NCI-H2081 (cell line): Measurements from ENCODE around the gene IFT22.
A peak's percentile ranks its signal among the peaks of the same experiment; 100 is the strongest.
"Not testable (repeated sequence)": the region's sequence is repeated elsewhere in the genome, so short reads cannot be mapped to it uniquely, and the experiment has no call there.

ENCODE experiments used
- DNase-seq, 2 experiments: peaks; one replicate each; lab custom pipeline; 2025; lab: John Stamatoyannopoulos, UW

The IFT22 gene

GRCh38 chr7:101308245-101309085, 13.1 kb downstream of the IFT22 start:
- DNase-seq = peak; percentile 14 to 26

DNA sequence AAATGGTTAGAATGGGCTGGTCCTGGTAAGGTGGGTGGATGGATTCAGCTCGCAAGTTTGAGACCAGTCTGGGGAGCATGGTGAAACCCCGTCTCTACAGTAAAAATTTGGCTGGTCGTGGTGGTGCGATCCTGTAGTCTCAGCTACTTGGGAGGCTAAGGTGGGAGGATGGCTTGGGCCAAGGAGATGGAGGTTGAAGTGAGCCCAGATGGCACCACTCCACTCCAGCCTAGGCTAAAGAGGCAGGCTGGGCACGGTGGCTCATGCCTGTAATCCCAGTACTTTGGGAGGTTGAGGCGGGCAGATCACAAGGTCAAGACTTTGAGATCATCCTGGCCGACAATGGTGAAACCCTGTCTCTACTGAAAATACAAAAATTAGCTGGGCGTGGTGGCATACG, 15.3 kb downstream of the IFT22 start:
- DNase-seq = no peak

DNA sequence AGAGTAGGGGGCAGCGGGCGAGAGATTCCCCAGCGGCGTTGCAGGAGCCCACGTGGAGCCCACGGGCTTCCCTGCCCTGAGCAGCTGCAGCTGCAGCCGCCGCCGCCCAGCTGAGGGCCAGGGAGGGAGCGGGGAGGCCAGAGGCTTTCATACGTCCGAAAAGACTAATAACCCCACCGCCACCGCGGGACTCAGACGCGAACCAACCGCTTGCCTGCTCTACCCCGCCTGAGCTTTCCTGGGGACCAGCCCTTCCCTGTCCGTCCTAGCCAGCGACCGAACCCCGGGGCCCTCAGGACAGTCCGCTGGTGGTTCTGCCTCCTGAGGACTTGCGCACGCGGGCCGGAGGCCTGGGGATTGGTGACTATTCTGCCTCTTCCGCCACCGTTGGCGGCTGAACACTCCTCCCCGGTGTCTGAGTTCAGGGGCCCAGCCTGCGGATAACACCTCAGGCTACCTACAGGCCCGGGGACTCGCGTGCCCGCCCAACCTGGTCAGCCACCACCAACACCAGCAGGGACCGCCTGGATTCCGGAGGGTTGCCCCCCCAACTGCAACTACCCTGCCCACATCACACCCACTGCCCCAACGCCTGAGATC, 18.4 kb downstream of the IFT22 start:
- no peak for DNase-seq

- no peak for DNase-seq
These were observed 18.9 kb downstream of the IFT22 start for GRCh38 chr7:101302641-101303101.

GRCh38 chr7:101300465-101301376, 20.9 kb downstream of the IFT22 start:
- no peak for DNase-seq

GRCh38 chr7:101299511-101300464, 21.8 kb downstream of the IFT22 start:
- no peak for DNase-seq

DNA sequence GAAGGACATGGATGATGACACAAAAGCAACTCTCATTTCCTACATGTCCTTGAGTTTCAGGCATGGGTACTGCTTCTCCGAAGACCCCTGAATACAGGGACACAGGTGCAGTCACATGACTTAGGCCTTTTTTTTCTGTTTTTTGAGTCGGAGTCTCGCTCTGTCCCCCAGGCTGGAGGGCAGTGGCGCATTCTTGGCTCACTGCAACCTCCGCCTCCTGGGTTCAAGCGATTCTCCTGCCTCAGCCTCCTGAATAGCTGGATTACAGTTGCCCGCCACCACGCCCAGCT, 26.8 kb downstream of the IFT22 start:
- DNase-seq = no peak

GRCh38 chr7:101294039-101294831, 27.4 kb downstream of the IFT22 start:
- no peak for DNase-seq

DNA sequence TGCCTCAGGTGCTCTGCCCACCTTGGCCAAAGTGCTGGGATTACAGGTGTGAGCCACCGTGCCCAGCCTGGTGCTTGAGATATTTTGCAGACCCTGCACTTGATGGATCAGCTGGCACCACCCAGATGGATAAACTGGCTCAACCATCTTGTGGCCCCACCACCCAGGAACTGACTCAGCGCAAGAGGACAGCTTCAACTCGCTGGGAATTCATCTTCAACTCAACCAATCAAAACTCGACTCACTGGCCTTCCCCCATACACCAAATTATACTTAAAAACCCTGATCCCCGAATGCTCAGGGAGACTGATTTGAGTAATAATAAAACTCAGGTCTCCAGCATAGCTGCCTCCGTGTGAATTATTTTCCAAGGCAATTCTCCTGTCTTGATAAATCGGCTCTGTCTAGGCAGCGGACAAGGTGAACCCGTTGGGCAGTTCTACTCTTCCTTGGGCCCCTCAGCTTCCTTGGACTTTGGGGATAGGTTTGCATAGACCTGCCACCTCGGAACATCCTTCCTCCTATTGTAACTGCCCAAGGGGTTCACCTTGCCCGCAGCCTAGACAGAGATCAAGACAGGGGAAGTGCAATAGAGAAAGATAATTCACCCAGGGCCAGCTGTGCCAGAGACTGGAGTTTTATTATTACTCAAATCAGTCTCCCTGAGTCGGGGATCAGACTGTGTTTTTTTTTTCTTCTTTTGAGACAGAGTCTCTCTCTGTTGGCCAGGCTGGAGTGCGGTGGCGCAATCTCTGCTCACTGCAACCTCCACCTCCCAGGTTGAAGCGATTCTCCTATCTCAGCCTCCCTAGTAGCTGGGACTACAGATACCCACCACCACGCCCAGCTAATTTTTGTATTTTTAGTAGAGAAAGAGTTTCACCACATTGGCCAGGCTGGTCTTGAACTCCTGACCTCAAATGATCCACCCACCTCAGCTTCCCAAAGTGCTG, 28.3 kb downstream of the IFT22 start:
- not testable (repeated sequence) for DNase-seq

DNA sequence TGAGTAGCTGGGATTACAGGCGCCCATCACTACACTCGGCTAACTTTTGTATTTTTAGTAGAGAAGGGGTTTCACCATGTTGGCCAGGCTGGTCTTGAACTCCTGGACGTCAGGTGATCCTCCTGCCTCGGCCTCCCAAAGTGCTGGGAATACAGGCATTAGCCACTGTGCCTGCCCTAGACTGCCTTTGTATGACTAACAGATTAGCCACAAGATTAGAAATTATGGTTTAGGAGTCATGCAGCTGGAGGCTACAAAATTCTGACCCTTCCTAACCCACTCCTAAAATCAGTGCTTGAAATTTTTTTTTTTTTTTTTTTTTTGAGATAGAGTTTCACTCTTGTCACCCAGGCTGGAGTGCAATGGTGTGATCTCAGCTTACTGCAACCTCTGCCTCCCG, 29.0 kb downstream of the IFT22 start:
- not testable (repeated sequence) for DNase-seq

- DNase-seq = peak; percentile 51 to 62
These were observed 31.2 kb downstream of the IFT22 start for GRCh38 chr7:101290186-101291037.

- not testable (repeated sequence) for DNase-seq
These were observed 31.9 kb downstream of the IFT22 start for GRCh38 chr7:101289687-101290086.

DNA sequence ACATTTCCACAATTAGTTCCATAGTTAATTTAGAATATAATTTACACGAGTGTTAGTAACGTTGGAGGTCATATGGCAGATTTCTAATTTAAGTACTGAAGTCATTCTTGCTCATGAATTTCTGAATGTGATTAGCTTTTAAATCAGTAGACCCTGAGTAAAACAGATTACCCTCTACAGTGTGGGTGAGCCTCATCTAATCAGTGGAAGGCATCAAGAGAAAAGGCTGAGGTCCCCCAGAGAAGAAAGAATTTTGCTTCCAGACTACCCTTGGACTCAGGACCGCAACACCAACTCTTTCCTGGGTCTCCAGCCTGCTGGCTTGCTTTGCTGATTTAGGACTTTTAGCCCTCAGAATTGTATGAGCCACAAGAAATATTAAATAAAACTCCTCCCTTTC, 33.2 kb downstream of the IFT22 start:
- DNase-seq = no peak

GRCh38 chr7:101287032-101287431, 34.6 kb downstream of the IFT22 start:
- DNase-seq = no peak

- not testable (repeated sequence) for DNase-seq
These were observed 35.7 kb downstream of the IFT22 start for GRCh38 chr7:101285880-101286279.

DNA sequence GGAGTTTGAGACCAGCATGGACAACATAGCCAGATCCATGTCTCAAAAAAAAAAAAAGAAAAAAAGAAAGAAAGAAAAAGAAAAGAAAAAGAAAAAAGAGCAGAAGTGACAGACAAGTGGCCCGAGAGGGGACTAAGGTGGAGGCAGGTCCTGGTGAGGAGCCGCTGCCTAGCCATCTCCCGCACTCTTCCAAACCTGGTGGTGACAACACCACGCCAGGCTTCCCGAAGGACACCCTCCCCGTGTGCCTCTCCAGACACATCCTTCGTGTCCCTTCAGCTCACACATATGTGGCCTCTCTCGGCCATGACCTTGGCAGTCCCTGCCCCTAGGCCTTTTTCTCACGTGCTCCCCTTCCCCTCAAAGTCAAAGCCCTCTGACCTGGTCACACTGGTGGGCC, 36.4 kb downstream of the IFT22 start:
- no peak for DNase-seq

DNA sequence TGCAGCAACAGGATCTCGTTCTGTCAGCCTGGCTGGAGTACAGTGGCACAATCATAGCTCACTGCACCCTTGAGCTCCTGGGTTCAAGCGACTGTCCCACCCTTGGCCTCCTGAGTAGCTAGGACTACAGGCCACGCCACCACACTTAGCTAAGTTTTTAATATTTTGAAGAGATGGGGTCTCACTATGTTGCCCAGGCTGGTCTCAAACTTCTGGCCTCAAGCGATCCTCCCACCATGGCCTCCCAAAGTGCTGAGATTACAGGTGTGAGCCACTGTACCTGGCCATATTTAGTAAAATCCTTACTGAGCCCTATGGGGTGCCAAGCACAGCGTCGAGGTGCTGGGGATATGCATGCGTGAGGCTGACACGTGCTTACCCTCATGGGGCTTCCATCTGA, 40.7 kb downstream of the IFT22 start:
- DNase-seq = not testable (repeated sequence)

DNA sequence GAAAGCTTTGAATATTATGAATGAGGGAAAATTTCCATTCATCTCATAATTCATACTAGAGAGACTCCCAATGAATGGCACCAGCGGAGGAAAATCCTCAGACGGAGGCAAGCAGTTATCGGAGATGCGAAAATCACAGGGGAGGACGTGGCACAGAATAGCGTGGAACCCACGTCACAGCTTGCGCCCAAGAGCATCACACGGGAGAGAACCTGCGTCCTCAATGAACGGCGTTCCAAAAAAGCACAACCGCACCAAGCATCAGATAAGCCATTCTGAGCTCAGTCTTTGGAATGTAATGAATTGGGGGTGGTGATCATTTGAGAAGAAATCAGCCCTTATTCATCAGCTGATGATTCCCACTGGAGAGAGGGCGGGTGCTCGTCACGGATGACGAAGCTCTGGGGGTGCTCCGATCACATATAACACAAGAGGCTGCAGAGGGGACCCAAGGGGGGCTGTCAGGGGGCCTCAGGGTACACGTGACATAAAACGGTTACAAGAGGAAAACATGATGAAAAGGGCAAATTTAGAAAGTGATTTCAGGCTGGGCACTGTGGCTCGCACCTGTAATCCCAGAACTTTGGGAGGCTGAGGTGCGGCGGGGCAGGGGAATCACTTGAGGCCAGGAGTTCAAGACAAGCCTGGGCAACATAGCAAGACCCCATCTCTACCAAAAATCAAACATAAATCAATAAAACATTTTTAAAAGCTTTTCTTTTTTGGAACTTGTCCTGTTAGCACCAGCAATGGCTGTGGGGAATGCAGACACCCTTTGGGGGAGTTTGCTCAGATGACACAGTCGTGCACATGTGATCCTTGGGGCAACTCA, 42.9 kb downstream of the IFT22 start:
- DNase-seq = no peak
